Nephron (organoid): ENCODE data around the gene CLDND1.
"Not testable (repeated sequence)": the region's sequence is repeated elsewhere in the genome, so short reads cannot be mapped to it uniquely, and the experiment has no call there.

ENCODE experiments used
- H3K27ac Mint-ChIP-seq, 3 experiments: 2 replicates each; pipeline ENCODE4 v1.8.0; 2020; ENCODE audit warnings: mixed read lengths in 3 of 3, mild to moderate bottlenecking in 2 of 3, moderate library complexity in 1 of 3
- H3K27me3 Mint-ChIP-seq: 2 replicates; pipeline ENCODE4 v1.8.0; 2021; ENCODE audit warnings: low read depth, mild to moderate bottlenecking, moderate library complexity, mixed read lengths
- H3K36me3 Mint-ChIP-seq: 2 replicates; pipeline ENCODE4 v1.8.0; 2020; ENCODE audit warnings: low read depth, mixed read lengths
- H3K4me1 Mint-ChIP-seq: 2 replicates; pipeline ENCODE4 v1.8.0; 2020; ENCODE audit warnings: mixed read lengths
- H3K4me3 Mint-ChIP-seq, 3 experiments: 2 replicates each; pipeline ENCODE4 v1.8.0; 2020; ENCODE audit warnings: mild to moderate bottlenecking in 3 of 3, mixed read lengths in 3 of 3, moderate library complexity in 2 of 3
- H3K9me3 Mint-ChIP-seq: 2 replicates; pipeline ENCODE4 v1.8.0; 2020; ENCODE audit warnings: mixed read lengths
- TF ChIP-seq, protein P1 (sequence below), 3 experiments: fragments of 200-600 bp; sonication (generic); IDR thresholded peaks; one replicate each; pipeline ENCODE4 v1.5.0; 2021; ENCODE audit warnings: antibody characterized with exemption in 3 of 3; ENCODE audit not compliant: unreplicated experiment in 3 of 3

The CLDND1 gene

DNA sequence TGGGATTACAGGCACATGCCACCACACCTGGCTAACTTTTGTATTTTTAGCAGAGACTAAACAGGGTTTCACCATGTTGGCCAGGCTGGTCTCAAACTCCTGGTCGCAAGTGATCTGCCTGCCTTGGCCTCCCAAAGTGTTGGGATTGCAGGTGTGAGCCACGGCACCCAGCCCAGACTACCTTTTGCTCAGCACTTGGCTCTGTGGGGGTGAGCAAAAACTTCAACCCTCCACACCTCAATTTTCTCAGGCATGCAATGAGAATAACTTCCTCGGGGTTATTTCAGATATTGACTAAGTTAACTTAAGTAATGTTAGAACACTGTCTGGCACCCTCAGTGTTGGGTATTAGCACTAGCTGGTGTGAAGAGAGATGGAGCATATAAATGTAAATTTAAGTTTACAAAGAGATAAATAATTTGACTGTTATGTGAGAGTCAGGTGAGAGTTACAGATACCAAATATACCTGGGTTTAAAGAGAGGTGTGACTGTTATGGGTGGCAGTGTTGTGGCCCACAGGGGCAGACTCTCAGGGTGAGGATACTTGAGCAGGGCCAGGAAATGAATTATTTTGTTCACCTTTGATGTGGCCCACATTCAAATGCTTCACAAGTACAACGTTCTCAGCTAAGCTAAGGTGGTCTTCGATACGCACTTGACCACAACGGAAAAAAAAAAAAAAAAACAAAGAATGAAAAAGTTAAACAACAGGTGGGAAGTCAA is 41.7 kb upstream of the CLDND1 start:
- Mint-ChIP-seq H3K27me3 (no peaks in the 10 kb centered on the region), H3K9me3 (no peaks in the 10 kb centered on the region), H3K4me1 (no peaks in the 10 kb centered on the region), H3K27ac (no peak overlapping the region), H3K36me3 (no peaks in the 10 kb centered on the region), H3K4me3 (no peak overlapping the region)
- TF ChIP-seq, protein P1, sequence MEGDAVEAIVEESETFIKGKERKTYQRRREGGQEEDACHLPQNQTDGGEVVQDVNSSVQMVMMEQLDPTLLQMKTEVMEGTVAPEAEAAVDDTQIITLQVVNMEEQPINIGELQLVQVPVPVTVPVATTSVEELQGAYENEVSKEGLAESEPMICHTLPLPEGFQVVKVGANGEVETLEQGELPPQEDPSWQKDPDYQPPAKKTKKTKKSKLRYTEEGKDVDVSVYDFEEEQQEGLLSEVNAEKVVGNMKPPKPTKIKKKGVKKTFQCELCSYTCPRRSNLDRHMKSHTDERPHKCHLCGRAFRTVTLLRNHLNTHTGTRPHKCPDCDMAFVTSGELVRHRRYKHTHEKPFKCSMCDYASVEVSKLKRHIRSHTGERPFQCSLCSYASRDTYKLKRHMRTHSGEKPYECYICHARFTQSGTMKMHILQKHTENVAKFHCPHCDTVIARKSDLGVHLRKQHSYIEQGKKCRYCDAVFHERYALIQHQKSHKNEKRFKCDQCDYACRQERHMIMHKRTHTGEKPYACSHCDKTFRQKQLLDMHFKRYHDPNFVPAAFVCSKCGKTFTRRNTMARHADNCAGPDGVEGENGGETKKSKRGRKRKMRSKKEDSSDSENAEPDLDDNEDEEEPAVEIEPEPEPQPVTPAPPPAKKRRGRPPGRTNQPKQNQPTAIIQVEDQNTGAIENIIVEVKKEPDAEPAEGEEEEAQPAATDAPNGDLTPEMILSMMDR (IDR thresholded peaks at IDR 0.05; ENCODE audit: unreplicated experiment in 3 of 3): no peak

DNA sequence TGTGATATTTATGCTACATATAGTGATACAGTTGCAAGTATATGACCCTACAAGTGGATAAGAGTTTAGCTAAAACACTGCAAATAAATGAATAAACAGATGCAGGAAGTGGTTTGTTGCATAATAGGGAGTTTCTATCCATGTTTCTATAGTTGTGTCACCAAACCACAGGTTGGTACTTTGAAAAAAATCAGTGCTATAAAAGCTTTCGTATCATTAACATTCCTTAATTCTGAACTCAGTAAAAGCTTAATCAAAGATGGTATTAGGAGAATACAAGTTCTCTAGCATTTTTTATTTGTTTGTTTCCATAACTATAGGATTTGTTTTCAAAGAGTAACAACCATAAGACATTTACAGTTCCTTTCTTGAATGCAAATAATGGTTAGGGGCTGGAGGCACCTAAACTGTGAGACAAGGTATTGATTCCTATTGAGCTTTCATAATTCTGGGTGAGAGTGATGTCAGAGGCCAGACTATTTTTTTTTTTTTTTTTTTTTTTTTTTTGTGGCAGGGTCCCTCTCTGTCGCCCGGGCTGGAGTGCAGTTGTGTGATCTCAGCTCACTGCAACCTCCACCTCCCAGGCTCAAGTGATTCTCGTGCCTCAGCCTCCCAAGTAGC is 41.1 kb upstream of the CLDND1 start:
- TF ChIP-seq, protein P1 (IDR thresholded peaks at IDR 0.05; ENCODE audit: unreplicated experiment in 3 of 3): no peak
- H3K4me1 Mint-ChIP-seq: no peaks in the 10 kb centered on the region
- H3K4me3 Mint-ChIP-seq: no peak overlapping the region
- H3K9me3 Mint-ChIP-seq: no peaks in the 10 kb centered on the region
- no peaks in the 10 kb centered on the region for H3K27me3 Mint-ChIP-seq
- no peaks in the 10 kb centered on the region for H3K36me3 Mint-ChIP-seq
- no peak overlapping the region for H3K27ac Mint-ChIP-seq

DNA sequence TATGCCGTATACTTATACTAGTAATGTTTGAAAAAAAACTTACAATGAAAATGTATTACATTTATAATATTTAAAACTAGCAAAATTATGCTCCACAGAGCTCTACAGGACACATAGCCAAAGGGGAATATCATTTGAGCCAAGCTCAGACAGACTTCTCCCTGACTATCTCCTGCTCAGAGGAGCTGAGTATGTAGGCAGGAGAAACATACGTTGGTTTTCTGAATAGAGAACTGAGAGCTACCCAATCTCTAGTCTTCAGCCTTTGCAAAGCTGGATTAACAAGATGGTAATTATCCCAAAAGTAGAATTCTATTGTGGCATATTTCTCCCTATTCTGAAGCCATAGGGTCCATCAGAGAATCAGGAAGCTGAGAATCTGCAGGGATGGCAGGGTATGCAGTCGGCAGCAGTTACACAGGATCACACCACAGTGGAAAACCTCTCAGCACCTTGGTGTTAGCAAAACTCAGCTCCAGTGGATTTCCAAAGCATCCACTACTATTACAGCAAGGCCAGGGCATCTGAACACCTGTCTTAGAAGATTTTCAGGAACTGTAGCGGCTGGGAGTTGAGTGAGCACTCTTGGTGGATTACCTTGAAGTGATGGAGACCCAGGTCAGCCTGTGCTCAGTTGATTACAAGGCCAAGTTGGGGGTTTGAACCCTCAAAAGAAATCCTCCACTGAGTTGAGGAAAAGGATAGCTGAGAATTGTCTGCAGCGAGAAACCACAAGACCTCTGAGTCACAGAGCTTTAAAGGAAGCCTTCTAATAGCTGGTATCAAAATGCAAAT is 39.2 kb upstream of the CLDND1 start:
- TF ChIP-seq, protein P1 (IDR thresholded peaks at IDR 0.05; ENCODE audit: unreplicated experiment in 3 of 3): no peak
- Mint-ChIP-seq H3K4me3 (no peak overlapping the region), H3K9me3 (no peaks in the 10 kb centered on the region), H3K36me3 (no peaks in the 10 kb centered on the region), H3K4me1 (no peaks in the 10 kb centered on the region), H3K27me3 (no peaks in the 10 kb centered on the region), H3K27ac (no peak overlapping the region)

GRCh38 chr3:98560911-98561310 is 38.2 kb upstream of the CLDND1 start:
- H3K9me3 Mint-ChIP-seq: no peaks in the 10 kb centered on the region
- H3K4me3 Mint-ChIP-seq: no peak overlapping the region
- no peaks in the 10 kb centered on the region for H3K27me3 Mint-ChIP-seq
- H3K36me3 Mint-ChIP-seq: no peaks in the 10 kb centered on the region
- TF ChIP-seq, protein P1 (IDR thresholded peaks at IDR 0.05; ENCODE audit: unreplicated experiment in 3 of 3): no peak
- no peak overlapping the region for H3K27ac Mint-ChIP-seq
- H3K4me1 Mint-ChIP-seq: no peaks in the 10 kb centered on the region

GRCh38 chr3:98559769-98560168 is 37.1 kb upstream of the CLDND1 start:
- not testable (repeated sequence) for H3K9me3 Mint-ChIP-seq, H3K27me3 Mint-ChIP-seq, H3K27ac Mint-ChIP-seq, H3K4me3 Mint-ChIP-seq, H3K4me1 Mint-ChIP-seq, H3K36me3 Mint-ChIP-seq

DNA sequence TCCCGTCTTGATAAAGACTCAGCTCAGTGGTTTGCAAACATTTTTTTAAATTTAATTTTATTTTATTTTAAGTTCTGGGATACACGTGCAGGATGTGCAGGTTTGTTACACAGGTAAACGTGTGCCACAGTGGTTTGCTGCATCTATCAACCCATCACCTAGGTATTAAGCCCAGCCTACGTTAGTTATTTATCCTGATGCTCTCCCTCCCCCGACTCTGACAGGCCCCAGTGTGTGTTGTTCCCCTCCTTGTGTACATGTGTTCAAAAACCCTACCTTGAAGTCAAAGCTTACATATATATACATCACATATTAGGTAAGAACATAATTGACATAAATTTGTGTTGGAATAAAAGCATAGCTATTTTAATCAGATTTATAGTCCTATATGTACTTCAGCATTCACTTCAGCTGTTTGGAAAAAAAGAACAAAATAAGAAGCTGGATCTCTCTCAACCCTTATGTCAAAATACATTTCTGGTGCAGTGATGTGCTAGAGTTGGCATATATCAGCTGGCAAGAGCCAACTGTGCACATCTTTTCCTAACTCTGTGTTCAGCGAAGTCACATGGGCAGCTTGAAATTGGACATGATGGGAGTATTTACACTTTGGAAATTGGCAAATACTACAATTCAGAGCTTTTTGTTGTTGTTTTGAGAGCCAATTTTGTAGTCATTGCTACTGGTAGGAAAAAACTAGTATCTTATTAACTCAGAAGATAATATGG is 35.6 kb upstream of the CLDND1 start:
- TF ChIP-seq, protein P1 (IDR thresholded peaks at IDR 0.05; ENCODE audit: unreplicated experiment in 3 of 3): no peak
- no peak overlapping the region for H3K4me3 Mint-ChIP-seq
- no peaks in the 10 kb centered on the region for H3K9me3 Mint-ChIP-seq
- no peaks in the 10 kb centered on the region for H3K27me3 Mint-ChIP-seq
- no peaks in the 10 kb centered on the region for H3K36me3 Mint-ChIP-seq
- no peak overlapping the region for H3K27ac Mint-ChIP-seq
- no peaks in the 10 kb centered on the region for H3K4me1 Mint-ChIP-seq
